Stimulated activated naive CD4-positive, alpha-beta T cell treated with Interleukin-2 at 50 U/mL for 16 hours (primary cell): ENCODE data around the gene PLXNA4.
"Not testable (repeated sequence)": the region's sequence is repeated elsewhere in the genome, so short reads cannot be mapped to it uniquely, and the experiment has no call there.

Experiments used
- DNase-seq: peaks from one replicate; lab custom pipeline; 2025; lab: John Stamatoyannopoulos, UW

Gene PLXNA4

DNA sequence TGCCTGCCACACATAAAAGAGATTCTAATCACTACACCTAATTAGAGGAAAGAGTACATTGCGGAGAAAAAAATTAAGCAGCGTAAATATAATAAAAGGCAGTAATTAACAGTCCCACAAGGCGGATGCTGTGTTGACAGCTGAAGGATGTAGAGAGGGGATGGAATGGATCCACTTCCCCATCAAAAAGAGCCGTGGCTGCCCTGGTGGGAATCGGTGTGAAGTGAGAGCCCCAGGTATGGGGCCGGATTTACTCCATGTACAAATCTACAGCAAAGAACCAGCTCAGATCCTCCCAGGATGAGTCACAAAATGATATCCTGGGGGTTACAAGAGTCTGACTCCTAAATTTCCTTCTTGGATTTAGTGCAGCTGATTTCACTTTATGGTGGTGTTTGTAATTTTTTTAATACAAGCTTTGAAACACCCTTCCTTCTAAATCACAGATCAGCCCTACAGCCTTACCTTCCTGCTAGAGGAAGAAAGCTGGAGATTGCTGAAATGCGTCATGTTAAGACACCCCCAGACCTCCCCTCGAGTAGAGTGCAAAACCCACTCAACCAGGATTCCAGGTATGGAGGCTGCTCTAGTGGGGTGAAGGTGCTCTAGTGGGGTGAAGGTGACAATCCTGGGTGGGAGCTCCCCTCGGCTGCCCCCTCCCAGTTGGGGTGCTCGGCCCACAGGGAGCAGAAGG is 398.4 kb downstream of the PLXNA4 start:
- no peak for DNase-seq

DNA sequence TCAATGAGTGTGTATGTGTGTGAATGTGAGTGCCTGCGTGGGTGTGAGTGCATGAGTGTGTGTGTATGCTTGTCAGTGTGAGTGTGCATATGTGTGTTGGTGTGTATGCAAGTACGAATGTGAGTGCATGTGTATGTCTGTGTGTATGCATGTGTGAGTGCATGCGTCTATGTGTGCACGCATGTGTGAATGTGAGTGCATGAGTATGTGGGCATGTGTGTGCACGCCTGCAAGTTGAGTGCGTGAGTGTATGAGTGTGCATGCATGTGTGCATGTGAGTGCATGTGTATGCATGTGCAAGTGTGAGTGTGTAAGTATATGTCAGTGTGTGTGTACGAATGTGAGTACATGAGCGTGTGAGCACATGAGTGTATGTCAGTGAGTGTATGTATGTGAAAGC is 399.6 kb downstream of the PLXNA4 start:
- no peak for DNase-seq

DNA sequence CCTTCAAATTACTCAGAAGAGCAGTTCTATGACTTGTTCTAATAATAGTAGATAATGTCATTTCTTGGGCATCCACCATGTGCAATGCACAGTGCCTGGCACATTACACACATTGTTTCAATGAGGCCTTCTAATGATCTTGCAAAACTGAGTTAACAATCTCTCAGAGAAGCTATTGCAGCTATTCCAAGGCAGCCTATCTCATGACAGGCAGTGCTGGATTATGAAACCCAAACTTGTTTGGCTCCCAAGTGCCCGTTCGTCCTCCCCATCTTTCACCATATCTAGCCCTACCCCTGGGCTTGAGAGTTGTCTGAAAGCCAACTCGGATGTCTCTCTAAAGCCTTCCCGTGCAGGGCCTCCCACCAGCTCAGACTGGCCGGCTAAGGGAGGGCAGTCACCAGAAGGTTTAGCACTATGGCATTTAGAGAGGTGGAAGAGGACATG is 405.1 kb downstream of the PLXNA4 start:
- DNase-seq, result no peak

DNA sequence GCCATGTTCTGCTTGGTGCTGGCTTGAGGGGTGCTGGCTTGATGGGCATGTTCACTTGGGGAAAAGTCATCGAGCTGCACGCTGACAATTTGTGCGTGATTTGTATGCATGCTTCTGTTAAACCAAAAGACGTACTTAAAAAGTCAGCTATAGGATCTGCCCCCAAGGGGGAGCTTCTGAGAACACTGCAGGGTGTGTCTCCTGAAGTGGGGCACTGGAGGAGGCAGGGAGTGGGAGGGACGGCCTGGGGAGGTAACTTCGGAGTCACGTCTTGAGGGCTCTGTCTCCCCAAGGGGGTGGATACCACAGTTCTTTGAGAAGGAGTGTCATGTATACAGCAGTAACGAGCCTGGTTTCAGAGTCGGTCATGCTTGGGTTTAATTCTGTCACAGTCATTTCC is 406.5 kb downstream of the PLXNA4 start:
- DNase-seq, result no peak

DNA sequence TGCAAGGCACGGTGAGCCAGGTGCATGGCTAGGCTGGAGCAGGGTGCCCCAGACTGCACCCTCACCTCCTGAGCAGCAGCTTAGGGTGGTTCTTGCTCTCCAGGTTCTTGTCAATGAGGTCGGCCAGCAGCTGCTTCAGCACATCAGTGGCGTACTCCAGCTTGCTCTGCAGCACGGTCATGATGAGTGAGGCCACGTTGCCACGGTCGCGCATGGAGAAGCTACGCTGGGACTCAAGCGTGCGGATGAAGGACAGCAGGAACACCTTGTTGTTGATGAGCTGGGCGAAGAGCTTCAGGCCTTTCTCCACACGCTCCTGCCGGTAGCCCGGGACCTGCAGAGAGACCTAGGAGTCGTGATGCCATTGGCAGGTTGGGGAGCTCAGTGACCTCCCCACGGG is 408.0 kb downstream of the PLXNA4 start:
- no peak for DNase-seq

DNA sequence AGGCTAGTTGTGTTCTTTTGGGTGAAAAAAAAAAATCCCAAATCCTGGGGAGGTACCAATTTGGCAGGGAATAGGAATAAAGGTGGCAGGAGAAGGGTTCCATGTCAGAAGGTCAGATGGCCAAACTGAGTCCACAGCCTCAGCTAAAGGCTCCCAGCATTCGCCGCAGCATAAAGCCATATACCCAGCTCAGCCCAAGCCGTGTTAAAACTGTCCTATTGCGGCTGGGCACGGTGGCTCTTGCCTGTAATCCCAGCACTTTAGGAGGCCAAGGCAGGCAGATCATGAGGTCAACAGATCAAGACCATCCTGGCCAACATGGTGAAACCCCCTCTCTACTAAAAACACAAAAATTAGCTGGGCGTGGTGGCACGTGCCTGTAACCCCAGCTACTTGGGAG is 410.6 kb downstream of the PLXNA4 start:
- not testable (repeated sequence) for DNase-seq

DNA sequence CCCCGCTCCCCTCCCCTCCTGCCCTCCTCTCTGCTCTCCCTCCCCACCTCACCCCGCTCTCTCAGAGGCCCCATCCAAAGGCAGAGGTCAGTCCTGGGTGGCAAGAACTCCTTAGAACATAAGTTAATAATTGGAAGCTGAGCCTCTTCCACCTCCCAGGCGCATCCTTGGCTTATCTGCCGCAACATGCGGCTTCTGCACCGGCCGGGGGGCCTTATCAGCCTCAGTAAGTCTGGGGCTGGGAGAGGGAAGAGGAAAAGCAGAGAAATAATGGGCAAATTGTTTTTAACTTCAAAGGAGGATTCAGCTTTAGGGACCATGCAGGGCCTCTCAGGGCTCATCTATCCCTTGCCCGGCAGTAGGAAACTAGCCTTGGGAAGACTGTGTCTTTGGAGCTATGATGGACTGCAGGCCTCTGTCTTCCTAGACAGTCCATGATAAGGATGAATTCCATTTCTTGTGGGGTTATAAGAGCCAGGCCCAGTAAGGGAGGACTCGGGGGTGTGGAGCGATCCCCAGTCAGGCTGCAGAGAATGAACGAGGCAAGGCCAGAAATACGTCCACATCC is 411.6 kb downstream of the PLXNA4 start:
- DNase-seq, result no peak

DNA sequence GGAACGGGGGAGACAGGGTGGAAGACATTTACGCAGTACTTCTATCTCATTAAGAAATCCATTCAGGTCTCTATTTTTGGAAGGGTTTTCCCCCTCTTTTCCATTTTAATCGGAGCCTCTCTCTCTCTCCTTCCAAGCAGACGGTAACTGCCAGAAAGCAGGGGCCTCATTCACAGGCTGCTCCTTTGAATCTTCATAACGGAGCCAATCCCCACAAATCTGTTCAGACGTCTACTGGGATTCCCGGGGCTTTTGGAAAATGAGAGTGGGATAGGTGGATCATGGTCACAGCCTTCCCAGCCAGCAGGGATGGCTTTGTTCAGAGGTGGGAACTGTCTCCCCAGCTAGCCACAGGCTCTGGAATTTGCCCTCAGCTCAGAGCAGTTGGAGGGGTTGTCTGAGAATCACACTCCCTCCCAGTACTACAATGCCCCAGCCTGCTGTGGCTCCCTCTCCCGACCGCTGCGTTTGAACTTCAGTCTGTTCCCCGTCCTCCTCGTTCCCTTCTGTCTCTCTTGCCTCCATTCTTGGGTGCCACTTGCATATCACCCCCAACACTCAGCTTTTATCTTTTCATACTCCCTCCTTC is 413.6 kb downstream of the PLXNA4 start:
- no peak for DNase-seq

DNA sequence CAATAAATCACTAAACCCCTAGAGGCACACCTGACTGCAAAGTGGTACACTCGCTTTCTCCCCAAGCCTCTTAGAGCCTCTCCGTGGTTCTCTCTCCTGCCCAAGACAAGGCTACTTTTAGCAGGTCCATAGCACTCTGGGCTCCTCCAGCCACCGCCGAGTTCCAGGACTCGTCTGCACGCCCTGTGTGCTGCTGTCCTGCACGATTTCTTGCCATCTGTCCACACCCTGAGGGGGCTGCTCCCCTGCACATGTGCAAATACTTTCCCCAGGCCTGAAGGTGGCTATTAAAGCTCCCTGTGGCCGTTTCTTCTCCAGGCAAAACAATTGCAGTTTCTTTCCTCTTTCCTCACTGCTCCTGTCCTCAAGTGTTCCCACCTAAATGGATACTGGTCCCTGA is 414.3 kb downstream of the PLXNA4 start:
- no peak for DNase-seq

DNA sequence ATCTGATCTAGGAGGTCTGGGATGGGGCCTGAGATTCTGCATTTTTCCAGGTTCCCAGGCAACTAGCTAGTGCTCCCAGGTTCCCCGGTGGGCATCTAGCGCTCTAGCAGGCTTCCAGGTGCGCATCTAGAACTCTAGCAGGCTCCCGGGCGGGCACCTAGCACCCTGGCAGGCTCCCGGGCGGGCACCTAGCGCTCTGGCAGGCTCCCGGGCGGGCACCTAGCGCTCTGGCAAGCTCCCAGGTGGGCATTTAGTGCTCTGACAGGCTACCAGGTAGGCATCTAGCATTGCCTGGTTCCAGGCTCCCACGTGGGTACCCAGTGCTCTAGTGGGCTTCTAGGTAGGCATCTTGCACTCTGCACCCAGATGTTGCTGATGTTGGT is 414.7 kb downstream of the PLXNA4 start:
- no peak for DNase-seq

DNA sequence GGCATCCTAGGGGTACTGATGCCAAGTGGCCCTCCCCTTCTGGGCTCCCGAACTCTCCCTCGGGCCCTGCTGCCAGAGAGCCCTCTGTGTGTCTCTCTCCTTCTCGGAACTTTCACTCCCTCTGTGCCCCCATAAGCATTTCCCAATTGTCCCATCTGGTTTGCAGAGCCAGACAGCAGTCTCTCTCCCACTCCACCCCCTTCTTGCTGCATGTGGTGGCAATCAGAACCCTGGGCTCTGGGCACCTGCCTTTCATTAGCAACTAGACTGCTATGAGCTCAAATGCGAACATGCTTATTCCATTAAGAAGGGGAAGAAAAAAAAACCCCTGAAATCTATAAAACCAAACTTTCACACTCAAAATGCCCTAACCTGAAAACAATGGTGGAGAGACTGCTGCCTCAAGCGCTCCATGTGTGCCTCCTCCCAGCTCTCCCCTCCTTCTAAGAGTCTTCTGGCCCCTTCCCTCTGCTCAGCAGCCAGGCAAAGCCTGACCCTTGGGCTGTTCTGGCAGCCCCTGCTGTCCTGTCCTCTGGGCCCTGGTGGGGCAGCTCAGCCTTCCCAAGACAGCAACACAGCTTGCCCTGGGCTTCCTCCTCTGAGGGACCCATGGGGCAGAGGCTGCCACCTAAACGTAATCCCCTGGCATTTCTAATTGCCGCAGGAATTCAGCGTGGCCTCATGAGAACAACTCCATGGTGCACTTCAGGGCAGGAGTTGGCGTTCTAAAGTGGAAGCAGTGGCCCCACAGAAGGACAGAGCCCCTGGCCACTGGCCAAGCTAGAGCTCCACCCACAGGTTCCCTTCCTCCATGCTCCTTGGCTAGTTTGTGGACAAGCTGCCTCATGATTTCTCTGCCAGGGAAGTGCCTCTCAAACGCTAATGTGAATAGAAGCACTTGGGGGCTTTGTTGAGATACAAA is 415.4 kb downstream of the PLXNA4 start:
- no peak for DNase-seq

DNA sequence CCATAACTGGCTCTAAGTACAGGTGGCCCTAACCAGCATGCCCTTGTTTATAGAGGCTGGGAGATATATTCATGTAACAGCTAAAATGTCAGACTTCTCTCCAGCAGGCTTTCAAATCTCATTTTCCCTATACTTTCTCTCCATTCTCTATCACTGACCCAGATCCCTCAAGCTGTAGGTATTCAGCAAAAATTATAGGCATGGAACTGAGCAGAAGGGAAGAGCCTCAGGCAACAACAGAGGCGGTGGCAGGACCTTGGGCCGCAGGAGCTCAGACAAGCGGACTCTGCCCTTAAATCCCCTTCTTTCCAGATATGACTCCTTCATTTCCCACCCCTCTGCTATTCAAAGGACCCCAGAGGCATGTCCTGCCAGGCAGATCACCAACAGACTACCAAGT is 417.4 kb downstream of the PLXNA4 start:
- no peak for DNase-seq

DNA sequence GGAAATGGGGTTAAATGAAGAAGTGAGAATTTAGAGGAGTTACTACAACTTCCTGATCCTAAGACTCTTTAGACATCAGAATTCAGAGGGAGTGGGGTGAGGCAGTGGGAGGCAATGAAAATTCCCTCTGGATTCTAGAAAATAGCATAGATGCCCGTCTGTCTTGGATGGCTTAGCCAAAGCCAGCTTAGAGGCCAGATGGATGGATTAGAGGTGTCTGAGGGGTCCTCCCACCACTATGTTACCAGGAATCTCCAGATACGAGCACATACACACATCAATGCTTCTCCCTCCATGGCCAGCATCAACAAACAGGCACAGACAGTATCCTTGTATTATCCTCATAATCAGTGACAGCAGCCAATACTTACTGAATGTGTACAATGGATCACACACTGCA is 418.1 kb downstream of the PLXNA4 start:
- no peak for DNase-seq

DNA sequence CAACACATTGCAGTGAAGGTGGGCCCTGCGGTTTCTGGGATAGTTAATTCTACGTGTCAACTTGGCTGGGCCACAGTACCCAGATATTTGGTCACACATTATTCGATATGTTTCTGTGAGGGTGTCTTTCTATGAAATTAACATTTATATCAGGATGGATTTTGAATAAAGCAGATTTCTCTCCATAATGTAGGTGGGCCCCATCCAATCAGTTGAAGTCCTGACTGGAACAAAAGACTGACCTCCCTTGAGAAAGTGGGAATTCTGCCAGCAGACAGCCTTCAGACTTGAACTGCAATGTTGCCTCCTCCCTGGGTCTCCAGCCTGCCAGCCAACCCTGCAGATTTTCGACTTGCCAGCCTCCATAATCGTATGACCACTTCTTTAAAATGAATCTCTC is 420.6 kb downstream of the PLXNA4 start:
- no peak for DNase-seq

DNA sequence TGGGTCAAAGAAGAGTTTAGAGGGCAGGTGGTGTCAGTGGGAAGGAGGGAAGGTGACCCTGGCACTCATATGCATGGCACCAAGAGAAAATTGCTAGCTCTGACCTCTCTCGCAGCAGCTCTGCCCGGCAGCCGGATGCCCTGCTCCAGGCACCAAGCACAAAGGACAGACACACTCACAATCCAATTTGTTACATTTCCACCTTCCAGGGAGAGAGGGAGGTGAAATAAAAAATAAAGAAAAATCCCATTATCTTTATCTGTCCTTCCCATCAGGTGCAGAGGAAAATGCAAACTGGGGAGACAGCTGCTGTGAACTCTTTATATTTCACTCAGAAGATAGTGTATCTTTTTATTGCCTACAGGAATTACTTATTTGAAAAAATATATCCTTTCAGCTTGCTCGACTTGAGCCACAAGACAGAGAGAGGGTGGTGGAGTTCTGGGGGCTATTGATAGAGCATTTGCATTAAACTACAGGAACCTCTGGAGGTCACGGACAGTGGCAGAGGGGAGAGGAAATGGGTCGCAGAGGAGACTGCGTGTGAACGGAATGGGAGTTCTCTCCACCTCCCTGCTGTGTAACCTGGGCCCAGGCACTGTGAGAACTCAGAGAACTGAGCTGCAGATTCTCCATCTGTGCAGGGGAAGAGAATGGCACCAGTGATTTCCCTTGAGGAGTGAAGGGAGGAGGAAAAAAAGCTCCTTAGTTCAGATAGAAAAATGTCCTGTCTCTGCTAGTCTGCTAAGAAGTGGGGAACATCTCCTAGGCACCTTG is 421.4 kb downstream of the PLXNA4 start:
- no peak for DNase-seq

DNA sequence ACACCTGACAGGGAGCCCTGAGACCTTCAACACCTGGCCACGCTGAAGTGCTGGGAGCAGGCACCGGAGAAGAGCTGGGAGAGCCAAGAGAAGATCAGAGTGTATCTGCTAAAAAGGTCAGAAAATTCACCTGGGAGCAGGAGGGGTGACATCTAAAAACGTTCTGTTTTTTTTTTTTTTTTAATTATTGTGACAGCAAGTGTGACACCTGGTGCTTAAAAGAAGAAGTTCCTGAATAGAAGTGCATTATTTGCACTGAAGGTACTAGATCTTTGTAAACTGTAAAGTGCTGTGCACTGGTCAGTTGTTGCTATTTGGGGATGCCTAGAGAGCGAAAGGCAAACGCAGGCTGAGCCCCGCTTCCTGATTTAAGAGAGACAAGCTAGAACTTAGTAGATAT is 422.0 kb downstream of the PLXNA4 start:
- DNase-seq, result no peak

DNA sequence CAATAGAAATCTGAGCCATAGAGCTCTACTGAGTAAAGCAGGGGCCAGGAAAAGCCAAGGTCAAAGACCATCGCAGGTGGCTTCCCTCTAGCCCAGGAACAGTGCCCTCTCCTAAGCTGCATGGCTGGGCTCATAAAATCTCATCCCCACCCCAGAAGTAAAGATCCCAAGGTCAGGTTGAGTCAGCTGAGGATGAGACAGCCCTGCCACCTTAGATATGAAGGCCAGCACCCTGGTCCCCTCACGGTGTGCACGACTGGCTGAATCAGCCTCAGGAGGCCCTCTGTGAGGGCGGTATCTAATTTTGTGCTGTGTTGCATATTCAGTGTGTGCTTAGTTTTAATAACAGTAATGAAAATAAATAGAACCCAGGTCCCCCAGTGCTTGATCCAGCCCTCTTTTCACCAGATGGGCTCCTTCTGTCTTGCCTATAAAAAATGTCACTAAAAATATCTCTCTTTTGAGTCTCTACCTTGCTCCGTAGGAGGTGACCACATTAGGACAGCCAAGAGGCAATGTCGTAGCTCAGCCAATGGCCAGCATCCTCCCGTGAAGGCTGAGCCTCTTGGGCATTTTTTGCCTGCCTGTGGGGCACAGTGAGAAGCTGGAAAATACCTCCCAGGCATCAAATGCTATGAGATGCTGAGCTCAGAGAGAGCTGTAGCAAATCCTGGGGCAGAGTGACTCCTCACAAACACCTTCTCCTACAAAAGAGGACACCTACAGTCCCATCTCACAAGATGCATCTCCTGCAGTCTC is 424.0 kb downstream of the PLXNA4 start:
- no peak for DNase-seq

DNA sequence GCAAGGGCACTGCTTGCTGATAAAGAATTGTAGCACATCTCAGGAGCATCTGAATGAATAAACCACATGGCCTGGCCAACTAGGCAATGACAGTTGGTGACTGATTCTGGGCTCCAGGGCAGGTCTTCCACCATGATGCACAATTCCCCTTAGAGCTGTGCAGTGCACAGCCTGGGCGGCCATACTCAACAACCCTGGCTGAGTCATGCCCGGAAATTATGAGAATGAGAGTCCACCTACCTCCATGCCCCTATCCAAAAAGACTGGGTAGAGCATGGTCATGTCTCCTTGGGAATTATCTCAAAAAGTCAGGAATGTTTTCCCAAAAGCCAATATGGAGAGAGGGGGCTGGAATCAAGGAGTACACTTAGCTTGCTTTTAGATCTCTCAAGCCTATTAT is 425.6 kb downstream of the PLXNA4 start:
- no peak for DNase-seq

DNA sequence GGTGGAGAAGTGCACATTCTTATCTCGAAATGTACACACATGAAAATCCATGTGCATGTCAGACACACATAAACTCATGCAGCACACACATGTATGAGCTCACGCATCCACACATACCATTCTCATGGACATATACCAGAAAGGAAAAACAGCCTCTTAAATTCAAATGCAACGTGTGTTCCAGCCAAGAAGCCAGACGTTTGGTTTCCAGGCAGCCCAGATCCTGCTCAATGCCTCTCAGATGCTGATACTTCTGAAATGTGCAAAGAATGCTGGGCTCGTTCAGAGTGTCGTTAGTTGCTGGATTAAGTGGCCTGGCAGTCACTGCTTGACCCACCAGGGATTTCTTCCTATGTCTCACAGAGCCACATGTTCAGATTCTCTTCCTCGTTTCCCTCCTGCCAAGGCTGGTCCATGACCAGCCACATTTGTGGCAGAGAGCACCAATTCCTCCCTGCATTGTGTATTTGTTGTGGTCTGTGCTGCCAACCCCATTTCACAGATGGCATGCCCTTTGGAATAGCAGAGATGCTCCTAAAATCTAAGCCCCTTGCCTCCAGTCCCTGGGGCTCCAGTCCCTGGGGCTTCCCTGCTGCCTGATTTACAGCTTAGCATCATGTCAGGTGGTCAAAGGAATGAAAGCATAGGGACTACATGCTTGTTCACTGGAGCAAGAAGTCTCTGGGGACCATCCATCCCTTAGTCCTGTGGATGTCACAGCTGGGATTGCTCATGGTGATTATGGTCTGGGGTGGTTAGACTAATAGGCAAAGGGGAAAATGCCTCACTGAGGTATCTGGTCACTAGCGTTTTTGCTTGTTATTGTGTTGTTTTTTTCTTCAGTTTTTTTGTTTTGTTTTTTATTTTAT is 426.6 kb downstream of the PLXNA4 start:
- DNase-seq, result no peak

DNA sequence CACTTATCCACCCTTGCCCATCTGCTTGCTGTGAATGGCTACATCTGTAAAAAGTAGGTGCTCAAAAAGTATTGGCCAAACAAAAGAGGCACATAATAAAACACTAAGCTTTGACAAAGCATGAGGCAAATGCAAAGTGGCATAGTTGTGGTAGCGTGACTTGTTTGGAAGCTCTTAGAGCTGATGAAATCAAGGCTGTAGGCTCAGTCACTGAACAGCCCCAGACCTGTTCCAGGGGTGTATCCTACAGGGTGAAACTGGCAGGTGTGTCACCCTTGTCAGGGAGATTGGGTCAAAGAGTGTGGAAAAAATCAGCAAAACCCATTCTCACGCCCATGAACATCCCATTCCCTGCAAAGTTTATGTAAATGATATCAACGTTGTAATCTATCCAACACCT is 427.4 kb downstream of the PLXNA4 start:
- DNase-seq, result no peak
